HEK293 (cell line): ENCODE data around the gene ARHGAP15.

Experiments
- CTCF ChIA-PET: fragments of 350-600 bp; formaldehyde crosslinking; extraction: SDS; loops from one replicate; lab custom pipeline; 2021; ENCODE audit warnings: antibody characterized with exemption; lab: Yijun Ruan, JAX
- POLR2A ChIA-PET: fragments of 300-600 bp; formaldehyde crosslinking; extraction: SDS; loops from one replicate; lab custom pipeline; 2020; ENCODE audit warnings: antibody characterized with exemption, inconsistent platforms; lab: Yijun Ruan, JAX
- H3K27ac ChIP-seq: fragments of 200-500 bp; sonication (Bioruptor generic); 2 replicates; pipeline ENCODE4 v1.5.1; 2014; ENCODE audit warnings: low read depth, low read length, control low read depth, inconsistent platforms; ENCODE audit errors: extremely low read depth
- H3K36me3 ChIP-seq, 2 experiments: fragments of 200-500 bp in 1 of 2; sonication (Bioruptor generic) in 1 of 2; 1 replicate in 1 of 2; 2 replicates in 1 of 2; pipeline ENCODE4 v1.5.1; 2014 to 2017; ENCODE audit warnings: inconsistent platforms in 2 of 2, low read length in 2 of 2; ENCODE audit not compliant: control insufficient read depth in 2 of 2, insufficient read depth in 1 of 2
- H3K4me1 ChIP-seq: fragments of 200-500 bp; sonication (Bioruptor generic); 2 replicates; pipeline ENCODE4 v1.5.1; 2014; ENCODE audit warnings: mild to moderate bottlenecking, low read length, inconsistent platforms; ENCODE audit not compliant: control insufficient read depth, insufficient read depth
- H3K4me3 ChIP-seq: 2 replicates; pipeline ENCODE4 v1.5.1; 2011; ENCODE audit warnings: low read depth, mild to moderate bottlenecking, control low read depth, low read length, moderate library complexity
- H3K9me3 ChIP-seq: fragments of 200-500 bp; sonication (Bioruptor generic); 2 replicates; pipeline ENCODE4 v1.5.1; 2014; ENCODE audit warnings: low read depth, low read length, inconsistent platforms; ENCODE audit not compliant: control insufficient read depth, insufficient read depth
- BCL6B ChIP-seq: fragments of 450-650 bp; formaldehyde crosslinking; IDR thresholded peaks from 2 replicates; pipeline ENCODE4 v1.5.1; 2017; ENCODE audit warnings: missing biosample characterization, missing genetic modification characterization
- EGR2 ChIP-seq: fragments of 450-650 bp; formaldehyde crosslinking; IDR thresholded peaks from 2 replicates; pipeline ENCODE4 v1.5.1; 2016; ENCODE audit warnings: low read depth, missing biosample characterization, missing genetic modification characterization
- HOXA7 ChIP-seq: sonication (generic); formaldehyde crosslinking; IDR thresholded peaks from 2 replicates; pipeline ENCODE4 v1.8.1; 2022; ENCODE audit warnings: missing genetic modification reagents, borderline replicate concordance
- IKZF3 ChIP-seq: fragments of 450-650 bp; IDR thresholded peaks from 2 replicates; pipeline ENCODE4 v1.5.0; 2018; ENCODE audit warnings: missing biosample characterization, mild to moderate bottlenecking, missing genetic modification characterization, moderate library complexity
- MZF1 ChIP-seq: fragments of 450-650 bp; formaldehyde crosslinking; IDR thresholded peaks from 2 replicates; pipeline ENCODE4 v1.5.1; 2017; ENCODE audit warnings: missing biosample characterization, missing genetic modification characterization, borderline replicate concordance
- RBAK ChIP-seq: fragments of 450-650 bp; formaldehyde crosslinking; IDR thresholded peaks from 2 replicates; pipeline ENCODE4 v1.5.1; 2016; ENCODE audit warnings: missing biosample characterization, missing genetic modification characterization
- REPIN1 ChIP-seq: fragments of 450-650 bp; formaldehyde crosslinking; IDR thresholded peaks from 2 replicates; pipeline ENCODE4 v1.5.1; 2017; ENCODE audit warnings: missing biosample characterization, missing genetic modification characterization, low read depth
- SETDB1 ChIP-seq: IDR thresholded peaks from one replicate; pipeline ENCODE4 v1.6.1; 2017; ENCODE audit warnings: mild to moderate bottlenecking, low read length, moderate library complexity, mixed read lengths; ENCODE audit not compliant: insufficient read length
- YY1 ChIP-seq: fragments of 450-650 bp; formaldehyde crosslinking; IDR thresholded peaks from 2 replicates; pipeline ENCODE4 v1.5.1; 2018; ENCODE audit warnings: missing biosample characterization, missing genetic modification characterization
- ZFHX2 ChIP-seq: fragments of 450-650 bp; formaldehyde crosslinking; conservative IDR thresholded peaks from 2 replicates; pipeline ENCODE4 v1.5.1; 2016; ENCODE audit warnings: missing biosample characterization, missing genetic modification characterization
- ZFP3 ChIP-seq: fragments of 450-650 bp; formaldehyde crosslinking; IDR thresholded peaks from 2 replicates; pipeline ENCODE4 v1.5.1; 2016; ENCODE audit warnings: low read depth, missing biosample characterization, missing genetic modification characterization
- ZFP41 ChIP-seq: fragments of 450-650 bp; formaldehyde crosslinking; IDR thresholded peaks from 2 replicates; pipeline ENCODE4 v1.5.1; 2016; ENCODE audit warnings: missing biosample characterization, missing genetic modification characterization, borderline replicate concordance
- ZFP69B ChIP-seq: fragments of 450-650 bp; formaldehyde crosslinking; IDR thresholded peaks from 2 replicates; pipeline ENCODE4 v1.5.1; 2016; ENCODE audit warnings: missing biosample characterization, missing genetic modification characterization
- ZNF157 ChIP-seq: fragments of 450-650 bp; formaldehyde crosslinking; IDR thresholded peaks from 2 replicates; pipeline ENCODE4 v1.5.1; 2016; ENCODE audit warnings: missing biosample characterization, missing genetic modification characterization
- ZNF16 ChIP-seq: fragments of 450-650 bp; formaldehyde crosslinking; IDR thresholded peaks from 2 replicates; pipeline ENCODE4 v1.5.1; 2016; ENCODE audit warnings: low read depth, missing biosample characterization, missing genetic modification characterization
- ZNF18 ChIP-seq: fragments of 450-650 bp; formaldehyde crosslinking; IDR thresholded peaks from 2 replicates; pipeline ENCODE4 v1.5.1; 2016; ENCODE audit warnings: missing biosample characterization, missing genetic modification characterization
- ZNF24 ChIP-seq: fragments of 450-650 bp; formaldehyde crosslinking; IDR thresholded peaks from 2 replicates; pipeline ENCODE4 v1.5.1; 2016; ENCODE audit warnings: missing biosample characterization, missing genetic modification characterization
- ZNF248 ChIP-seq: fragments of 450-650 bp; formaldehyde crosslinking; IDR thresholded peaks from 2 replicates; pipeline ENCODE4 v1.5.1; 2017; ENCODE audit warnings: missing biosample characterization, missing genetic modification characterization
- ZNF292 ChIP-seq: fragments of 450-650 bp; formaldehyde crosslinking; IDR thresholded peaks from 2 replicates; pipeline ENCODE4 v1.5.1; 2016; ENCODE audit warnings: low read depth, missing biosample characterization, missing genetic modification characterization, borderline replicate concordance
- ZNF391 ChIP-seq: fragments of 450-650 bp; formaldehyde crosslinking; IDR thresholded peaks from 2 replicates; pipeline ENCODE4 v1.5.1; 2016; ENCODE audit warnings: low read depth, missing biosample characterization, missing genetic modification characterization, borderline replicate concordance
- ZNF558 ChIP-seq: fragments of 450-650 bp; formaldehyde crosslinking; IDR thresholded peaks from 2 replicates; pipeline ENCODE4 v1.5.1; 2016; ENCODE audit warnings: missing biosample characterization, missing genetic modification characterization
- ZNF571 ChIP-seq: fragments of 450-650 bp; formaldehyde crosslinking; IDR thresholded peaks from 2 replicates; pipeline ENCODE4 v1.5.0; 2017; ENCODE audit warnings: missing biosample characterization, missing genetic modification characterization
- ZNF580 ChIP-seq: fragments of 450-650 bp; formaldehyde crosslinking; IDR thresholded peaks from 2 replicates; pipeline ENCODE4 v1.5.1; 2016; ENCODE audit warnings: missing biosample characterization, missing genetic modification characterization
- ZNF596 ChIP-seq: fragments of 450-650 bp; IDR thresholded peaks from 2 replicates; pipeline ENCODE4 v1.5.0; 2018; ENCODE audit warnings: missing biosample characterization, mild to moderate bottlenecking, missing genetic modification characterization, moderate library complexity
- ZNF610 ChIP-seq: fragments of 450-650 bp; formaldehyde crosslinking; IDR thresholded peaks from 2 replicates; pipeline ENCODE4 v1.5.1; 2016; ENCODE audit warnings: missing biosample characterization, missing genetic modification characterization, borderline replicate concordance
- ZNF623 ChIP-seq: fragments of 450-650 bp; formaldehyde crosslinking; IDR thresholded peaks from 2 replicates; pipeline ENCODE4 v1.5.1; 2016; ENCODE audit warnings: missing biosample characterization, missing genetic modification characterization
- ZNF654 ChIP-seq: fragments of 450-650 bp; formaldehyde crosslinking; IDR thresholded peaks from 2 replicates; pipeline ENCODE4 v1.5.1; 2016; ENCODE audit warnings: low read depth, missing biosample characterization, missing genetic modification characterization
- ZNF664 ChIP-seq: fragments of 450-650 bp; formaldehyde crosslinking; IDR thresholded peaks from 2 replicates; pipeline ENCODE4 v1.5.1; 2016; ENCODE audit warnings: missing biosample characterization, missing genetic modification characterization
- ZNF837 ChIP-seq: fragments of 450-650 bp; formaldehyde crosslinking; IDR thresholded peaks from 2 replicates; pipeline ENCODE4 v1.5.1; 2016; ENCODE audit warnings: missing biosample characterization, missing genetic modification characterization
- ZSCAN23 ChIP-seq: fragments of 450-650 bp; formaldehyde crosslinking; IDR thresholded peaks from 2 replicates; pipeline ENCODE4 v1.5.1; 2016; ENCODE audit warnings: missing biosample characterization, missing genetic modification characterization
- ZSCAN30 ChIP-seq: fragments of 450-650 bp; IDR thresholded peaks from 2 replicates; pipeline ENCODE4 v1.5.1; 2018; ENCODE audit warnings: missing biosample characterization, mild to moderate bottlenecking, missing genetic modification characterization, moderate library complexity
- ZSCAN5A ChIP-seq: fragments of 450-650 bp; formaldehyde crosslinking; IDR thresholded peaks from 2 replicates; pipeline ENCODE4 v1.5.1; 2016; ENCODE audit warnings: missing biosample characterization, missing genetic modification characterization

ARHGAP15 gene

GRCh38 chr2:143085125-143085784 is 44.0 kb upstream of the ARHGAP15 start:
- Histone ChIP-seq H3K4me3 (no peak overlapping the region), H3K4me1 (no peaks in the 10 kb centered on the region), H3K27ac (no peak overlapping the region), H3K36me3 (no peaks in the 10 kb centered on the region), H3K9me3 (no peaks in the 10 kb centered on the region)
- ChIA-PET POLR2A (no interaction called here), CTCF (no interaction called here)
- TF ChIP-seq ZNF24 (tag by site-specific recombination) (no peak), ZFHX2 (tag by site-specific recombination) (no peak), RBAK (tag by site-specific recombination) (no peak)

- ChIA-PET CTCF (interaction anchor here (0.8 kb wide), 1 partner anchor 17 kb away, joined by 3 read pairs; no protein-coding TSS in a partner anchor), POLR2A (no interaction called here)
- no peak overlapping the region for H3K4me3 ChIP-seq
- H3K4me1 ChIP-seq = no peaks in the 10 kb centered on the region
- H3K9me3 ChIP-seq = no peaks in the 10 kb centered on the region
- no peak for TF ChIP-seq ZNF391
- no peak for TF ChIP-seq ZNF623 (tag by site-specific recombination)
- TF ChIP-seq ZNF558 = no peak
- TF ChIP-seq ZNF16 = no peak
- no peak for TF ChIP-seq SETDB1
- no peak for TF ChIP-seq EGR2 (tag by site-specific recombination)
- TF ChIP-seq ZNF664 = no peak
- no peak for TF ChIP-seq ZNF580 (tag by site-specific recombination)
- TF ChIP-seq ZSCAN23 = no peak
- no peak for TF ChIP-seq IKZF3
- TF ChIP-seq HOXA7 (CRISPR knock-in tag) = no peak
- no peak for TF ChIP-seq ZSCAN5A (tag by site-specific recombination)
- TF ChIP-seq ZNF248 (tag by site-specific recombination) = no peak
- no peak for TF ChIP-seq ZFP3
- no peak for TF ChIP-seq ZFP69B (tag by site-specific recombination)
- no peak for TF ChIP-seq ZNF610 (tag by site-specific recombination)
- TF ChIP-seq ZNF654 (tag by site-specific recombination) = no peak
- no peak for TF ChIP-seq ZFP41
- TF ChIP-seq ZNF837 (tag by site-specific recombination) = no peak
- H3K27ac ChIP-seq = no peak overlapping the region
- H3K36me3 ChIP-seq = no peaks in the 10 kb centered on the region
Measured at GRCh38 chr2:143087033-143087432, 42.2 kb upstream of the ARHGAP15 start.

- Histone ChIP-seq H3K27ac (no peak overlapping the region), H3K4me3 (no peak overlapping the region), H3K9me3 (no peaks in the 10 kb centered on the region), H3K4me1 (no peaks in the 10 kb centered on the region), H3K36me3 (no peaks in the 10 kb centered on the region)
- POLR2A ChIA-PET = no interaction called here
- CTCF ChIA-PET = no interaction called here
- TF ChIP-seq ZNF18 (tag by site-specific recombination) (no peak), REPIN1 (tag by site-specific recombination) (no peak), YY1 (tag by site-specific recombination) (no peak), ZNF292 (tag by site-specific recombination) (no peak), ZNF596 (no peak), BCL6B (tag by site-specific recombination) (no peak), ZFP3 (no peak), MZF1 (tag by site-specific recombination) (no peak), ZNF571 (no peak), ZSCAN30 (tag by site-specific recombination) (no peak), ZNF157 (tag by site-specific recombination) (no peak)
Measured at GRCh38 chr2:143088388-143088787, 40.8 kb upstream of the ARHGAP15 start.
